Mesenchymal stem cell (in vitro differentiated cells and primary cell): ENCODE data around the gene TCN1.
"Not testable (repeated sequence)": the region's sequence is repeated elsewhere in the genome, so short reads cannot be mapped to it uniquely, and the experiment has no call there.

Source experiments
- DNase-seq: peaks from one replicate; pipeline ENCODE4 v3.0.0-alpha.2; 2013
- H2AFZ ChIP-seq: one replicate; pipeline ENCODE4 v1.6.1; 2013; ENCODE audit warnings: low read depth, mild to moderate bottlenecking, control low read depth, inconsistent platforms, low read length, moderate library complexity
- H2AK5ac ChIP-seq: 2 replicates; pipeline ENCODE4 v1.6.1; 2013; ENCODE audit warnings: low read length, moderate library complexity, mild to moderate bottlenecking, inconsistent platforms; ENCODE audit not compliant: severe bottlenecking
- H2BK120ac ChIP-seq: one replicate; pipeline ENCODE4 v1.6.1; 2013; ENCODE audit warnings: low read depth, mild to moderate bottlenecking, inconsistent platforms, low read length, moderate library complexity
- H2BK12ac ChIP-seq, 2 experiments: one replicate each; pipeline ENCODE4 v1.6.1; 2013; ENCODE audit warnings: inconsistent platforms in 2 of 2, low read length in 2 of 2, mild to moderate bottlenecking in 2 of 2, moderate library complexity in 2 of 2, control low read depth in 1 of 2
- H2BK15ac ChIP-seq: one replicate; pipeline ENCODE4 v1.6.1; 2013; ENCODE audit warnings: mild to moderate bottlenecking, low read depth, inconsistent platforms; ENCODE audit not compliant: poor library complexity, severe bottlenecking
- H2BK5ac ChIP-seq: 2 replicates; pipeline ENCODE4 v1.6.1; 2013; ENCODE audit warnings: low read depth, mild to moderate bottlenecking, low read length, control low read depth, inconsistent platforms; ENCODE audit not compliant: poor library complexity, severe bottlenecking
- H3K14ac ChIP-seq, 2 experiments: one replicate each; pipeline ENCODE4 v1.6.1; 2013; ENCODE audit warnings: inconsistent platforms in 2 of 2, low read length in 2 of 2, control low read depth in 1 of 2, mild to moderate bottlenecking in 1 of 2, moderate library complexity in 1 of 2
- H3K18ac ChIP-seq, 2 experiments: one replicate each; pipeline ENCODE4 v1.6.1; 2013; ENCODE audit warnings: inconsistent platforms in 2 of 2, low read length in 2 of 2, control low read depth in 1 of 2, low read depth in 1 of 2, mild to moderate bottlenecking in 1 of 2
- H3K23ac ChIP-seq, 2 experiments: one replicate each; pipeline ENCODE4 v1.6.1; 2013; ENCODE audit warnings: inconsistent platforms in 2 of 2, low read length in 2 of 2, mild to moderate bottlenecking in 2 of 2, moderate library complexity in 2 of 2, control low read depth in 1 of 2
- H3K27ac ChIP-seq: 2 replicates; pipeline ENCODE4 v1.5.1; 2013; ENCODE audit warnings: mild to moderate bottlenecking, moderate library complexity, low read length, control low read depth, inconsistent platforms; ENCODE audit not compliant: poor library complexity, severe bottlenecking
- H3K27me3 ChIP-seq, 2 experiments: 2 replicates each; pipeline versions ENCODE4 v1.6.1 to v1.7.0; 2013; ENCODE audit warnings: low read length in 2 of 2, mild to moderate bottlenecking in 2 of 2, moderate library complexity in 2 of 2, control low read depth in 1 of 2, inconsistent platforms in 1 of 2; ENCODE audit not compliant: control insufficient read depth in 1 of 2, insufficient read depth in 1 of 2
- H3K36me3 ChIP-seq, 2 experiments: 2 replicates each; pipeline versions ENCODE4 v1.6.1 to v1.7.0; 2013; ENCODE audit warnings: low read length in 2 of 2, control low read depth in 1 of 2, inconsistent platforms in 1 of 2, low read depth in 1 of 2, mild to moderate bottlenecking in 1 of 2; ENCODE audit not compliant: insufficient read depth in 2 of 2, control insufficient read depth in 1 of 2
- H3K4ac ChIP-seq, 2 experiments: one replicate each; pipeline ENCODE4 v1.6.1; 2013; ENCODE audit warnings: inconsistent platforms in 2 of 2, low read length in 2 of 2, mild to moderate bottlenecking in 2 of 2, moderate library complexity in 2 of 2, control low read depth in 1 of 2, low read depth in 1 of 2
- H3K4me1 ChIP-seq: 2 replicates; pipeline ENCODE4 v1.6.1; 2013; ENCODE audit warnings: low read depth, low read length, control low read depth; ENCODE audit not compliant: control insufficient read depth, insufficient read depth
- H3K4me2 ChIP-seq: 2 replicates; pipeline ENCODE4 v1.6.1; 2013; ENCODE audit warnings: low read length, mild to moderate bottlenecking, inconsistent platforms; ENCODE audit not compliant: poor library complexity, severe bottlenecking
- H3K4me3 ChIP-seq, 2 experiments: 2 replicates each; pipeline versions ENCODE4 v1.5.1 to v1.7.0; 2013; ENCODE audit warnings: low read length in 2 of 2, mild to moderate bottlenecking in 2 of 2, control low read depth in 1 of 2, low read depth in 1 of 2; ENCODE audit not compliant: insufficient read depth in 1 of 2
- H3K79me1 ChIP-seq: replicated peaks from 2 replicates; pipeline ENCODE4 v1.6.1; 2013; ENCODE audit warnings: mild to moderate bottlenecking, control low read depth, low read length, inconsistent platforms; ENCODE audit not compliant: poor library complexity, severe bottlenecking
- H3K9ac ChIP-seq: 2 replicates; pipeline ENCODE4 v1.7.0; 2013; ENCODE audit warnings: mild to moderate bottlenecking, low read length, moderate library complexity
- H3K9me3 ChIP-seq: 2 replicates; pipeline ENCODE4 v1.7.0; 2013; ENCODE audit warnings: mild to moderate bottlenecking, low read length; ENCODE audit not compliant: control insufficient read depth
- H4K8ac ChIP-seq: one replicate; pipeline ENCODE4 v1.6.1; 2013; ENCODE audit warnings: inconsistent platforms, mild to moderate bottlenecking, low read length, moderate library complexity
- H4K91ac ChIP-seq: one replicate; pipeline ENCODE4 v1.6.1; 2013; ENCODE audit warnings: mild to moderate bottlenecking, low read length, inconsistent platforms
- WGBS: methylation state at CpG from one replicate; pipeline ENCODE4 v1.1.7; 2013; ENCODE audit warnings: mixed read lengths; 5-methylcytosine and 5-hydroxymethylcytosine counted together

TCN1 gene

DNA sequence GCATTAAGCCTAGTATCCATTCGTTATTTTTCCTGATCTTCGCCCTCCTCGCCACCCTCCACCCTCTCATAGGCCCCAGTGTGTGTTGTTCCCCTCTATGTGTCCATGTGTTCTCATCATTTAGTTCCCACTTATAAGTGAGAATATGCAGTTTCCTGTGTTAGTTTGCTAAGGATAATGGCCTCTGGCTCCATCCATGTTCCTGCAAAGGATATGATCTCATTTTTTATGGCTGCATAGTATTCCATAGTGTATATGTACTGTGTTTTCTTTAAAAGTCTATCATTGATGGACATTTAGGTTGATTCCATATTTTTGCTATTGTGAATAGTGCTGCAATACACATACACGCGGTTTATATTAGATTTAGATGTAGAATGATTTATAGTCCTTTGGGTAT lies 14.9 kb downstream of the TCN1 start:
- not testable (repeated sequence) for H3K27ac ChIP-seq

DNA sequence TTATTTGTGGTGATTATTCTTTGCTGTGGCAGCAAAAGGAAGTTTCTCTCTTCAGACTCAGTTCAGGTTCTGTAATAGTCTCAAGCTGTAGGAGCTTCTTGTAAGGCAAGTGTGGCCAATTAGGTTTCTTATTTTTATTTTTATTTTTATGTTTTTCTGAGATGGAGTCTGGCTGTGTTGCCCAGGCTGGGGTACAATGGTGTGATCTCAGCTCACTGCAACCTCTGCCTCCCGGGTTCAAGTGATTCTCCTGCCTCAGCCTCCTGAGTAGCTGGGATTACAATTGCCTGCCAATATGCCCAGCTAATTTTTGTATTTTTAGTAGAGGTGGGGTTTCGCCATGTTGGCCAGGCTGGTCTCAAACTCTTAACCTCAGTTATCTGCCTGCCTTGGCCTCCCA lies 16.7 kb downstream of the TCN1 start:
- not testable (repeated sequence) for H2AFZ ChIP-seq, H3K14ac ChIP-seq, H3K79me1 ChIP-seq, H3K27me3 ChIP-seq, H4K8ac ChIP-seq, H2AK5ac ChIP-seq, H3K4ac ChIP-seq, H3K4me3 ChIP-seq, H2BK5ac ChIP-seq, DNase-seq, H2BK15ac ChIP-seq, H3K18ac ChIP-seq, H3K4me1 ChIP-seq, H3K4me2 ChIP-seq, H3K27ac ChIP-seq, H3K23ac ChIP-seq, H4K91ac ChIP-seq, H3K36me3 ChIP-seq, H2BK12ac ChIP-seq, H3K9me3 ChIP-seq, H3K9ac ChIP-seq, H2BK120ac ChIP-seq
- WGBS = 93% methylated on average over 2 of the region's 2 CpGs

More for the DNA sequence above, 14.9 kb downstream of the TCN1 start:
- H3K4me1 ChIP-seq, H3K18ac ChIP-seq, H2AFZ ChIP-seq, H3K4me3 ChIP-seq, H2BK120ac ChIP-seq, H3K27me3 ChIP-seq, H3K9me3 ChIP-seq, H3K9ac ChIP-seq, H3K14ac ChIP-seq, H2BK15ac ChIP-seq, H2BK5ac ChIP-seq, H4K8ac ChIP-seq, DNase-seq, H3K4me2 ChIP-seq, H3K36me3 ChIP-seq, H2AK5ac ChIP-seq, H3K79me1 ChIP-seq, H3K23ac ChIP-seq, H4K91ac ChIP-seq, H3K4ac ChIP-seq, H2BK12ac ChIP-seq: not testable (repeated sequence)
- WGBS = 90% methylated on average over 5 of the region's 5 CpGs

DNA sequence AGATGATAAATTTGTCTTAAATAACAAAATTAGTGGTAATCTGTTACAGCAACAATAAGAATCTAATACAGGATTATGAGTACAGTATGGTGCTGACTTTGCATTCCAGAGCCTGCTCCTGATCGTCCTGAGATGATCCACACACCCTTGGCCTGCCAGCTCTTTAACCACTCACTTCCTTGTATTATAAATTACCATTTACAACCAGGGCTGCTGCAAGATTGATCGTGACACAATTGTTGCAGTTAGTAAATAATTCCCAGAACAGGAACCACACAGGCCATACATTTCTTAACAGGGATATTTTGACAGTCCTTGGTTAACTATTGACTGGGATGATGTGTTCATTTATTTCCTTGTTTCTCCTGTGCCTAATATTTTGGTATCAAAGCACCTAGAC lies 17.2 kb downstream of the TCN1 start:
- Histone ChIP-seq H3K23ac (no peak overlapping the region), H3K4me1 (peaks cover 6% of the 10 kb centered on the region), H3K4me3 (no peak overlapping the region), H3K4ac (no peak overlapping the region), H3K9me3 (no peaks in the 10 kb centered on the region), H2BK120ac (no peak overlapping the region), H2BK5ac (no peak overlapping the region), H3K9ac (no peak overlapping the region), H3K27me3 (no peaks in the 10 kb centered on the region), H2AFZ (no peak overlapping the region), H3K18ac (no peak overlapping the region), H3K79me1 (no peaks in the 10 kb centered on the region), H2BK15ac (no peak overlapping the region), H3K4me2 (no peak overlapping the region), H2AK5ac (no peak overlapping the region), H3K36me3 (no peaks in the 10 kb centered on the region), H4K8ac (no peak overlapping the region), H3K27ac (peak overlapping the region; percentile 65), H4K91ac (no peak overlapping the region), H2BK12ac (no peak overlapping the region), H3K14ac (no peak overlapping the region)
- 17% methylated on average over 2 of the region's 2 CpGs for WGBS
- peak; percentile 8 for DNase-seq

DNA sequence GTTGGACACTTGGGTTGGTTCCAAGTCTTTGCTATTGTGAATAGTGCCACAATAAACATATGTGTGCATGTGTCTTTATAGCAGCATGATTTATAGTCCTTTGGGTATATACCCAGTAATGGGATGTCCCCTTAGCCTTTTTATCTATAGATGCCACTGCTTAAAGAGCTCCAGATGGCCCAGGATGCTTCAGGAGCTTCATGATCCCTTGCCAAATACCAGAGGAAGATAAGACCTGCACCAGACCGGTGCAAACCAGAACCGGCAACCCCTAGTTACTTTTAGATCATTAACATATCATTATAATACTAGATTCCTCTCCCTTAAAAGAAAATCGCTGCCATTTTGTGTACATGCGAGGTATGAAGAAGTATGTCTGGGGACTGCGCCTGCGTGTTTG lies 17.8 kb downstream of the TCN1 start:
- not testable (repeated sequence) for H3K4ac ChIP-seq, H2BK5ac ChIP-seq, H2BK120ac ChIP-seq, H2AFZ ChIP-seq, H3K9me3 ChIP-seq, H4K8ac ChIP-seq, H4K91ac ChIP-seq, H3K18ac ChIP-seq, H3K23ac ChIP-seq, H2BK12ac ChIP-seq, H3K4me1 ChIP-seq, H3K36me3 ChIP-seq, H3K14ac ChIP-seq, H3K79me1 ChIP-seq, H3K27me3 ChIP-seq, H3K4me2 ChIP-seq, H2BK15ac ChIP-seq, DNase-seq, H3K9ac ChIP-seq, H3K4me3 ChIP-seq
- peak overlapping the region; percentile 65 for H3K27ac ChIP-seq
- H2AK5ac ChIP-seq = peak overlapping the region; percentile 69
- WGBS = 91% methylated on average over 6 of the region's 6 CpGs
